GM12872 (cell line): ENCODE data around the gene ZNF622.

Experiments used
- TF ChIP-seq, protein P1 (sequence below): IDR thresholded peaks from 3 replicates; pipeline ENCODE4 v1.5.1; 2011; ENCODE audit warnings: low read depth, mild to moderate bottlenecking, low read length, moderate library complexity; ENCODE audit not compliant: insufficient read depth

ZNF622 gene

DNA sequence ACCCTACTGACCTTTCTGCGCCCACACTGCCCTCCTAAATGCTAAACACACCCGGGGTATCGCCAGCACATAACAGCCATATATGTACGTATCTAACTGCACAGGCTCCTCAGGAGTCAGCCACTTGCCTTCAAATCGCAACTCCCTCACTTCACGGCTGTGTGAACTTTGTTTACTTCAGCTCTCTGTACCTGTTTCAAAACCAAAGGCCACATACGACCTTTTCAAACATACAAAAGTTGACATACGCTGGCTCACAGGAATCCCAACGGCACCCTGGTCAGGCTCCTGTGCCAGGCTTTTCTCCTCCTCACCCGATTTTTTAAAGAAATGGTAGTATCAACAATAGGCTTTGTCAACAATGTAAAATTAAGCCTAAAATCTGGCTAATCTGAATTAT is 39.0 kb upstream of the ZNF622 start:
- TF ChIP-seq, protein P1, sequence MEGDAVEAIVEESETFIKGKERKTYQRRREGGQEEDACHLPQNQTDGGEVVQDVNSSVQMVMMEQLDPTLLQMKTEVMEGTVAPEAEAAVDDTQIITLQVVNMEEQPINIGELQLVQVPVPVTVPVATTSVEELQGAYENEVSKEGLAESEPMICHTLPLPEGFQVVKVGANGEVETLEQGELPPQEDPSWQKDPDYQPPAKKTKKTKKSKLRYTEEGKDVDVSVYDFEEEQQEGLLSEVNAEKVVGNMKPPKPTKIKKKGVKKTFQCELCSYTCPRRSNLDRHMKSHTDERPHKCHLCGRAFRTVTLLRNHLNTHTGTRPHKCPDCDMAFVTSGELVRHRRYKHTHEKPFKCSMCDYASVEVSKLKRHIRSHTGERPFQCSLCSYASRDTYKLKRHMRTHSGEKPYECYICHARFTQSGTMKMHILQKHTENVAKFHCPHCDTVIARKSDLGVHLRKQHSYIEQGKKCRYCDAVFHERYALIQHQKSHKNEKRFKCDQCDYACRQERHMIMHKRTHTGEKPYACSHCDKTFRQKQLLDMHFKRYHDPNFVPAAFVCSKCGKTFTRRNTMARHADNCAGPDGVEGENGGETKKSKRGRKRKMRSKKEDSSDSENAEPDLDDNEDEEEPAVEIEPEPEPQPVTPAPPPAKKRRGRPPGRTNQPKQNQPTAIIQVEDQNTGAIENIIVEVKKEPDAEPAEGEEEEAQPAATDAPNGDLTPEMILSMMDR, result no peak

DNA sequence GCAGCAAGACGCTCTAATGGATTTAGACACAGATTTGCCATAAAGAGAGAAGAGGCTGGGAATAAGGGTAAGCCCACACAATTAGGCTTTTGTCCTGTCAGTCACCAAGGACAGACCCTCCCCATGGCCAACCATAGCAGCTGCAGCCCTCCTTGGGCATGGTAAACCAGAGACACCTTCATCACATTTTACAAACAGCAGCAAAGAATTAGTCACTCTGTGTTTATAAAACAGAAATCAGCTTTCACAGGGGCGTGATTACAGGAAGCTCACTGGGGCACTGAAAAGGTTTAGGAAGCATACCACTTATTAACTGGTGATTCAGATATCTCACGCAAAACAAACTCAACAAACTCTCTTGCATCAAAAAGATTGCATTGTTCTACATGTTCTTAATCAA is 37.3 kb upstream of the ZNF622 start:
- TF ChIP-seq, protein P1, result no peak

DNA sequence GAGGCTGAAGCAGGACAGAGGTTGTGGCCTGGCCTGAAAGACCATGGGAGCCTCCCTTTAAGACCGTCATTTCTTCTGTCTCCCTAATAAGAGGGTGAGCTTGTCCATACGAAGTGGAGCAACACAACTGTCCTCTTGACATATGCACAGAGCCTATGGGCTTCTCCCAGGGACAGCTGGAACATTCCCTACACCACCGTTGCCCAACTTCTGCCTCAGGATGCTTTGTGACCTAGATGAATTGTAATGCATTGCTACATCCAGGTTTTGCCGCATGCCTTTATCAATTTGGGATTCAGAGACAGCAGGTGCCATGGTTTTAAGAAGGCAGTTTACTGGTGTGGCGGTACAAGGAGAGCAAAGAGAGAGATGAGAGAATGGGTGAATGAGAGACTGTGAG is 34.4 kb upstream of the ZNF622 start:
- TF ChIP-seq, protein P1, result no peak

DNA sequence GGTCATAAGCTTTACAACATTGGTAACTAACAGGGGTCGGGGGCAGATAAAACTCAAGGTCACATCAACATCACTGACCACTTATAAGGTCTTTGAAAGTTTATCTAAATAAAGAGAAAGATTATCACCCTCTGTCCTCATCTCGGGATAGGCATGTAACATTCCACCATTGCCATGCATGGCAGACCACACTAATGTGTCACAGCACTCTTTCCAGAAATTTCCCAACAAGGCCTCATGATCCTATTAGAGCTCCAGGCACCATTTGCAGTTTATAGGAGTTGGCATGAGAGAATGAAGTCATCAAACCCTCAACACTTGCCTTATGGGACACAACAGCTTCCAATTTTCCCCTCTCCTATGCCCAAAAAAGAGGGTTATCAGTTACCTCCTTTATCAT is 31.9 kb upstream of the ZNF622 start:
- TF ChIP-seq, protein P1, result no peak

DNA sequence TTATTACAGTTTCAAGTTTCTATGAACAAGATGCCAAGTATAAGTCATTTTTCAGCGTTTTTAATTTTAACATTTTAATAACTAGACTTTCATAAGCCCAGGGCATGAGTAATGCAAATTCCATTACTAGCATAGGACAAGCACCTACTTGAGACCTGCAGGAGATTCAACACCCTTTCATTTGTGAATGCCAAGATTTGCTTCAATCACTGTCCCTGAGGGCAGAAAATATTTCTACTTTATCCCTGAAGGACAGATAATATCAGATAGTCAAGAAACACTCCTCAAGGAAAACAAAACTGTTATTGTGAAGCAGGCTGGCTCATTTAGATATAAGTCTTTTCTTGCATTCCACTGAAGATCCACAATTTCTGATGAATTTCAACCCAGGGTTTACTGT is 27.7 kb upstream of the ZNF622 start:
- TF ChIP-seq, protein P1, result no peak

DNA sequence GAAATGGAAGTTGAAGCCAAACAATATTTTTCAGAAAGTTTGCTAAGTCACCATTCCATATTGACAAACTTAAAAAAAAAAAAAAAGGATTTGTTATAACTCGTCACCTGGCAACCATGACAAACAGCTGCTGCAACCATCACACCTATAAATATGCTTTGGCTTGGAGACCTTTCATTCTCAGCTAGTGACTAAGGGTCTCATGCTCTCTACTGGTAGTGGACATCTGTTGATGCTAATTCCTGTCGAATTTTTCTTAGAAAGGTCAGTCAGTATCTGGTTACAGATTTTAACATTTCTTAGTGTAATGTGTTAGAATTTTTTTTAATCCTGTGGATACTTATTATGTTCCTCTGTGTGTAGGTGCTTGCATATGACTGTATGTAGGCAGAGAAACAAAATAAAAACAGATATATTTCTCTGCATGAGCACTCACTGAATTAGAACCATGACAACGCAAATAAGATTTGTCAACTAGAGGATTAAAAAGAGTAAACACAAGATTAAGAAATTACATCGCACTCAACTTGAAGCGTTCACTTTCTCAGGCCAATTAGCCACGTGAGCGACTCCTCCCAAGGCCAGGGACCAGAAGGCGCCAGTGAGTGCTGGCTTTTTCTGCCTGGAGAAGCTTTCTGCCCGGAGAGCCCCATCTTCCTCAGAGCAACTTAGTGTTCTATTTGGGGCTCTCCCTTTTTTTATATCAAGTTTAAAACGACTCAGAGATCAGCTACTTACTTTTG is 27.0 kb upstream of the ZNF622 start:
- TF ChIP-seq, protein P1, result no peak

DNA sequence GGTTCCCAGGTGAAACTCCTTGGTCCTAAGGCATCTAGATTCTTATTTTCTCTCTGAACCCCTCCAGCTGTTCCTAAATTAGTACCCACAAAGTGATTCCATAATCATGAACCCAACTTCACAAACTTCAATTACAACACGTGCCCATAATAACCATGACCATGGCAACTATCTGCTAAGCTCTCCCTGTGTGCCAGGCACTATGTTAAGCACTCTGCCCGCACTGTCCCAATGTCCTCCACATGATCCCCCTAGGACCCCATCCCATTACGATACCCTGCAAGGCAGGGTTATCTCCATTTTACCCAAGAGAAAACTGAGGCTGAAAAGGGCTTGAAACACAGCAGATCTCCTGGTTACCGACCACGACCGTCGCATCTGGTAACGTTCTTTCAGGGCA is 25.3 kb upstream of the ZNF622 start:
- TF ChIP-seq, protein P1, result no peak

DNA sequence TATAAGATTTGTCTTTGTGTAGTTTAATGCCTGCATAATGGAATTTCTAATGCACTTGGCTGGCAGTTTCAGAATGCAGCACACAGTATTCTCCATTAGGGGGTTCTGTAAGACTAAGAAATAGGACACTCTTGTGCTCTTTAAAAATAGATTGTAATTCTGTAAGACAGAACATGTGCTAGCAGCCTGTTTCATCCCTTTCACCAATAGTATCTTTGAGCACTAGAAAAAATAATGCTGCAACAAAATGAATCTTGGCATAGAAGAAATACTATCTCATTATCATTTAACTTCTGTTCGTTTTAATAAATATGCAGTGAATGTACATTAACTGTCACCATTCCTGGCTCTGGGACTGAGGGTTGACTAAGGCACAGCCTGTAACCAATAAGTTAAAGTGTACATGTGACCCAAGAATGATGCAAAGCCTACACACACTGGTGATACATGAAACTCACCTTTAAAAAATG is 23.8 kb upstream of the ZNF622 start:
- TF ChIP-seq, protein P1, result peak; percentile 31; the same call in 1 of the 3 replicates
